GM21529 (cell line): Measurements from ENCODE around the gene LARP6.
"Not testable (repeated sequence)": the region's sequence is repeated elsewhere in the genome, so short reads cannot be mapped to it uniquely, and the experiment has no call there.

ENCODE experiments used
- ATAC-seq: cut with Tn5 transposase; IDR thresholded peaks from one replicate; pipeline ENCODE4 v1.9.1; 2021; ENCODE audit not compliant: unreplicated experiment

LARP6 gene

DNA sequence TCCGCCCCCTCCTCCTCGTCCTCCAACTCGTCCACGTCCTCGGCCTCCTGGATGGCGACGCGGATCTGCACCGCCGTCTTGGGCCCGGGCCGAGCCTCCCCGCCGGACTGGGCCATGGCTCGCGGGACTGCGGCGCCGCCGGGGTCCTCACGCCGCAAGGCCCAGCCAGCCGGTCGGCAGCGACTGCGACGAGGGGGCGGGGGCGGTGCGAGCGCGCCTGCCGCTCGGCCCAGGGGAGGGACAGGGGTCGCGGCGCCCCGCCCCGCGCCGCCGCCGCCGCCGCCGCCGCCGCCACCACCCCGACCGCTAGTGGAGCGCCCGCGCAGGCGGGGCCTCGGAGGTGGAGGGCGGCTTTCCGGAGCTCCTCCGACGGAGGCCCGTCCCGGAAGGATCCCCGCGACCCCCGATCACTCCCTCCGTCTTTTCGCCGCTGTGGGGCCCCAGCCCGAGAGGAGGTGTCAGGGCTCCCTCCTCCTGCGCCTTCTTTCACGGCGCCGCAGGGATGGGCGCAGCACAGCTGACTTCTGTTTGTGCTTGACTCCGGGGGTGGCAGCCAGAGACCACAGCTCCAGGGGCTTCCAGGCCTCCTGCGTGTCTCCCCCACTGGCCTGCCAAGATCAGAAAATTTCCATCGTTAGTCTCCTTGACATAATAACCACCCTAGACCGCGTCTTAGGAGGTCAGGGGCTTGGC is at the start of gene LARP6:
LARP6 (minus strand) TSS at position 185 of the 693 bp plus-strand sequence; CDS start at position 116, 69 bp downstream.
- no peak for ATAC-seq

DNA sequence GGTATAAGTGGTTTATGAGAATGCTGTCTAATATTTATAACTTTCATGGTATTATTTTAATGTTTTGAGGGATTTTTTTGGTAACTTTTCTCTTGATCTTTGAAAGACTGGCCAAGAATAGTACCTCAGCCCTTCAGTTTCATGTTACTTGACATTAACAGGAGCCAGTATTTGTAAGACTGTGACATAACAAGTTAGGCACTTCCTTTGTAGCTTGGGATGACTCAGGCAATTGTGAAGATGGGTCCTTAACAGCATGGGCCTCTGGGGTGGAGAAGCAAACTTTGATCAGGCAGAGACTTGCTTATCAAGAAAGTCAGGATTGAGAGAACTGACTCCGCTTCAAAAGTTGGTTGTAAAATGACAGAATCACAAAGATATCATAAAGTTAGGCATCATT is 48.1 kb upstream of the LARP6 start:
- ATAC-seq: no peak

DNA sequence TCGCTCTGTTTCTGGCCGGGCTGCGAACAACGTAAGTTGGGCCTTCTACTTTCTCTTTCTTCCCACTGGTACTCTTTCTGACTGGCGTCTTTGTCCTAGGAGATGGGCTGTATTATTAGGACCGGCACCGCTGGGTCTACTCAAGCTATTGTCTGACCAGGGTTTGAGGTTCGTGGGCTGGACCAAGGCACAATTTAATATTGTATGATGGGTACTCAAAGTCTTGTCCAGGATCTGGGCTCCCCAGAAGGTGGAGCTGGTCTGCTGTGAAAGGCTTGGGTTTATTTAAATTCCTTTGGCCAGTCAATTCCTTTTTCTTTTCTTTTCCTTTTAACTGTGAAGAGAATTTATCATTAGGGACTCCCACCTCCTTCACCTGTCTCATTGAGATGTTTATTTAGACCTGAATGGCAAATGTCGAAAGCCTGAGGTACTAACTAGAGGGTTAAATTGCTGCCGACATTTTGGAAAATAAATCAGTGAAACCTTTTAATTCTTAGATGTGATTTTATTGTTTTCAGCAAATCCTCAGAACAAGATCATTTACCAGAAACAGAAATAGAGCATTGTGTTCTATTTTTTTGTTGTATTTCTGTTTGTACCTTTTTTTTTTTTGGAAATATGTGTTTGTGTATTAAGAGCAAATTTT is 39.1 kb upstream of the LARP6 start:
- ATAC-seq: peak; percentile 19

DNA sequence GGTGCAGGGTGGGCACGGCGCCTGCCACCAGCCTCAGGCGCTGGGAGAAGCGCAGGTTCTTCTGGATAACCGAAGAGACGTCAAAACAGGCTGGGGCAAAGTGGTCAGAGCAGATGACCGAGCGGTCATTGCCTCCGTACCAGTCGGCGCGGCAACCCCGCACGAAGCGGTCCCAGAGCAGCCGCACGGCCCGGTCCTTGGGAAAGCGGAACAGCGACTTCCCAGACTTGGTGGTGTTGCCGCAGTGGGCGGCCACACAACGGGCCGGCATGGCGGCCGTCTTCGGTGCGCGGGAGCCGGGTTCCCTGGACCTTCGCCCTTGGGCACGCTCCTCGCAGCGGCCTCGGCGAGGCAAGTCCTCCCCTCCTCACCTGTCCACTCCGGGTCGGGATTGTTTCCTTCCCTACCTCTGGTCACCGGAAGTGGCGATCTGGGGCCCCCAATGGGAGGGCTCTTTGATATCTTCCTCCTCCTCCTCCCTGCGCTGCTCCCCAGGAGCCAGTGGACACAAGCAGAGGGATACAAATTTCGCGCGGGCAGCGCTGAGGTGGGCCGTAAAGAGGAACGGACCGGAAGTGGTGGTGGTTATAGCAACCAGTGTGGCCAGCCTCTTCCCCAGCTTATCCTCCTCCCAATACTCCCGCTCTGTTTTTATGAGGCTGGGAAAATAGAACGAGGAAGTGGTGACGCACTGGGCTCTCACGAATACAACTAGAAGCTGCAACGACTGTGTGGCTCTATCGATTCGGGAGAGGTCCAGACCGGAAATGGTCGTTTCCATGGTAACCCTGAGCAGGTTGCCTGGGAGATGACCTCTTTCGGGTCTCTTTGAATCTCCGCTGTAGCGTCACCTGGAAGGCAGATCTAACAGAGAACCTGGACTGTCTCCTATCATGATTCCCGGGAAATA is 38.3 kb upstream of the LARP6 start, which contains the start of the genes LRRC49 and THAP10:
LRRC49 (plus strand) TSS at position 825 of the 910 bp plus-strand sequence; CDS start at position 894, 69 bp downstream.
THAP10 (minus strand) TSS at position 432 of the 910 bp plus-strand sequence; CDS start at position 271, 161 bp downstream.
- ATAC-seq: peak; percentile 74

DNA sequence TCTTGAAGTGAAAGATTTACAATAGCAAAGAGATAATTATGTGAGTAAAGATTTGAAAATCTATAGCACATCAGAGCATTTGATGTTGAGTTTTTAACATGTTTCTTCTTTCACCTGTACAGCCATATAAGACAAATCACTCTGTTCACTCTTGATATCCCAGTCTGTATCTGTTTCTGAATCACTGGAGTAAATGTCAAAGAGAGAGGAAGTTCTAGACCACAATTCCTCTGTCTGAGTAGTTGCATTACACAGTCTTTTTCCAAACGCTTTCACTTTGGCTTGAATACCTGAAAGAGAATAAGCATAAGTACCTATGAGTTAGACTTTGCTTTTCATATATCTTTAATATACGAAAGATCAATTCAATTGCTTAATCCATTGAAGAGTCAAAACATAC is 28.4 kb upstream of the LARP6 start:
- no peak for ATAC-seq

DNA sequence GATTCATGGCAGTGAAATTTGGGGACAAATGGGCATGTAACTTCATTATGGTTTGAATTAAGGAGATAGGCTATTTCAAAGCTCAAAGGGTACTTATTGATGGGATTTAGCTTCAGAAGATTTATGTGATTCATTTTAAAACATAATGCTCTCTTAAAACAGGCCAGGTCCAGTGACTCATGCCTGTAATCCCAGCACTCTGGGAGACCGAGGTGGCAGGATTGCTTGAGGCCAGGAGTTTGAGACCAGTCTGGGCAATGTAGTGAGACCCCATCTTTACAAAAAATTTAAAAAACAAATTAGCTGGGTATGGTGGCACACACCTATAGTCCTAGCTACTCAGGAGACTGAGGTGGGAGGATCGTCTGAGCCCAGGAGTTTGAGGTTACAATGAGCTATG is 26.8 kb upstream of the LARP6 start:
- no peak for ATAC-seq

DNA sequence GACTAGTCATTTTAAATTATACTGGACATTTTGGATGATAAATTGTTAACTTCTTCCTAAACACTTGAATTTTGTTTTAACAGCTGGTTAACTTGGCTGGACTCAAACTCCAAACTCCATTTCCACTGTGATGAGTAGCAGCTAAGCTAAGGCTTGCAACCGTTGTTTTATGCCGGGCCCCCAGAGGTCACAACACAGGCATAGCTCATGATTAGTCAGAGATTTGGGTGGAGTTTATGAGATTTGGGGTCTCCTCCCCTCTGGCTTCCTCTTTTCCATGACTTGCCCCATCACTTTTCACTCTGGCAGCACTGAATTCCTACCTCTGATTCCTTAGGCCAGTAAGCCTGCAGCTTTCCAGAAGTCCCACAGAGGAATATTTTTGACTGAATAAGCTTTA is 25.4 kb upstream of the LARP6 start:
- no peak for ATAC-seq

DNA sequence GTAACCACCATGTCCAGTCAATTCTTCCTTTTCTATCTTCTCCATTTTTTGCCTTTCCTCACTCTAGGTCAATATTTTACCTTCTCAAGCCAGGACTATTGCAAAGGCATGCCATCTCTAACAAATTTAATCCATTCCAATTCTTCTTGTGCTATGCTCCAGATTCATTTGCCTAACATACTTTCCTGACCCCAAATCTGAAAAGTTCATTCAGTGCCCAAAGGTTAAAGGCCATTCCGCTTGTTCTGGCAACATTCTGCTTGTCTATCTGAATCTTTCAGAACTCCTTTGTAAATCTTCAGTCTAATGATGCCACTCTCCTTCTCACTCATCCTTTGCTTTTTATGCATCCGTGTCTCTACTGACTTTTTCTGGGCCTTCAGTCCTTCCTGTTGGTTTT is 22.7 kb upstream of the LARP6 start:
- no peak for ATAC-seq

DNA sequence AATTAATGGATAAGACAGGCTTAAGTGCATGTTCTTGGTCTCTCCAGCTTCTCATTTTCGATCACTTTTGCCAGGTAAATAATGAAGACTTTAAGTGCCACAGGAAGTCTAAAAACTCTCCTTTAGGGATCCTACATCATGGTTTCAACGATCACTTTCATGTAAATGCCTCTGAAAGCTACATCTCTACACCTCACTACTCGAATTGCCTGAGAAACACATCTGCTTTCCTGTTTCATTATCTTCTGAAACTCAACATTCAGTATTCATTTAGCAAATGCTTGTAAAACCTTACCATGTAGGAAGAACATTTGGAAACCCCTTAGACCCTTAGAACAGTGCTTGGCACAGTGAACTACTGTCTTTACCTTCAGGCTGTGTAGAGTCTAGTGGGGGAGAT is 22.1 kb upstream of the LARP6 start:
- ATAC-seq: no peak

DNA sequence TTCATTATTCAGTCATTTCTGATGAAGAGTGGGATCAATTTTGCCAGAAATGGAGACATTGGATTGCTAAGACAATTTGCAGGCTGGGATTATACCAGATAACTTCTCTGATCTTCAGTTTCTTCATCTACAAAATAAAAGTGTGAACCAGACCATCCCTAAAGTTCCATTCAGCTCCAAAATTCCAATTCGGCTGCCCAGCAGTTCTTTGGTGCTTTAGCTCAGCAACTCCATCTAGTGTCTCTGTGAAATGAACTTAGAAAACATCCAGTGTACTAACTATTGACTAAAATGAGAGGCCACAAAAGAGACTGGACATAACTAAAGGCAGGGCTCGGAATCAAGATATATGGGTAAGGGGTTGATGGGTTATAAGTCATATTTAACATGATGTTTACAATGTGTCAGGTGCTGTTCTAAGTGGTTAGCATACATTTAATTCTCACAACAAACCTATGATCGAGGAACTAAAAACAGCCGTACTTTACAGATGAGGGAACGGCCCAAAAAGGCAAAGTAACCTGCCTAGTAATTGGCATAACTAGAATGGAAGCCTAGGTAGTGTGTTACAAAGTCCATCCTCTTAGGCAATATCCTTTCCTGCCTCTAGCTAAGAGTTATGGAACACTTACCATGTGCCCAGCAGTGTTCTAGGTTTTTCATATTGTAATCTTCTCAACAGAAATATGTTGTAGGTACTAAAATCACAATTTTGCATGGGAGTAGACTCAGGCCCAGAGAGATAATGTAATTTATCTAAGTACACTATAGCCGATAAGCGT is 21.2 kb upstream of the LARP6 start:
- no peak for ATAC-seq

DNA sequence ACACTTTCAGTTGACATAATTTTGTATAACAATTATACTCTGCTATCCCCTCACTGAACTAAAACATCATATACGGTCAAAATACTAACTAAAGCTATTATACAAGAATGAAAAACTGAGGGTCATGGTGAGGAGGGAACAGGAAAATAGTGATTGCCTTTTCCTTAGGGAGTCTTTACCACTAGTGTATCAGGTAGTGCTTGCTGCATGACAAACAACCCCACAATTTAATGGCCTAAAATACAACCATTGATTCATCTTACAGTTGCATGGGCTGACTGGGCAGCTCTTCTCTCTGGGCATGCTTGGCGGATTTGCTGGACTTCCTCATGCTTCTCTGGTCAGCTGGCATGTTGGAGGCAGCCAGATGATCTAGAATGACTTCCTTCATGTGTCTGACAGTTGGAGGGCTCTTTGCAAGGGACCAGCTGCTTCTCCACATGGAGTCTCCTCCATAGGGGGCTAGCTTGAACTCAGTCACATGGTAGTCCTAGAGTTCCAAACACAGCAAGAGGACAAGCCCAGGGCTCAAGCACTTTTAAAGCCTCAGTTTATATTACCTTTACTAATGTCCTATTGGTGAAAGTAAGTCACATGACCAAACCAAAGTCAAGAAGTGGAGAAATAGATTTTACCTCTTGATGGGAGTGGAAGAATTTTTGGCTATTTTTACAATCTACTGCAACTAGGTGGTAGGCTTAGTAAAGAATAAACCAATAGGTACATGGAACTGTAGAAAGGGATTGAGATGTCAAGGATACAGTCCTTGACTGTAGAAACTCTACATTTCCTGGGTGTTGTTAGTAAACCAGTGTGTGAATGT is 19.5 kb upstream of the LARP6 start:
- ATAC-seq: no peak

DNA sequence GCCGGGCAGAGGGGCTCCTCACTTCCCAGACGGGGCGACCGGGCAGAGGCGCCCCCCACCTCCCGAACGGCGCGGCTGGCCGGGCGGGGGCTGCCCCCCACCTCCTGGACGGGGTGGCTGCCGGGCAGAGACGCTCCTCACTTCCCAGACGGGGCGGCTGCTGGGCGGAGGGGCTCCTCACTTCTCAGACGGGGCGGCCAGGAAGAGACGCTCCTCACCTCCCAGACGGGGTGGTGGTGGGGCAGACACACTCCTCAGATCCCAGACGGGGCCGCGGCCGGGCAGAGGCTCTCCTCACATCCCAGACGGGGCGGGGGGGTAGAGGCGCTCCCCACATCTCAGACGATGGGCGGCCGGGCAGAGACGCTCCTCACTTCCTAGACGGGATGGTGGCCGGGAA is 17.5 kb upstream of the LARP6 start:
- not testable (repeated sequence) for ATAC-seq

DNA sequence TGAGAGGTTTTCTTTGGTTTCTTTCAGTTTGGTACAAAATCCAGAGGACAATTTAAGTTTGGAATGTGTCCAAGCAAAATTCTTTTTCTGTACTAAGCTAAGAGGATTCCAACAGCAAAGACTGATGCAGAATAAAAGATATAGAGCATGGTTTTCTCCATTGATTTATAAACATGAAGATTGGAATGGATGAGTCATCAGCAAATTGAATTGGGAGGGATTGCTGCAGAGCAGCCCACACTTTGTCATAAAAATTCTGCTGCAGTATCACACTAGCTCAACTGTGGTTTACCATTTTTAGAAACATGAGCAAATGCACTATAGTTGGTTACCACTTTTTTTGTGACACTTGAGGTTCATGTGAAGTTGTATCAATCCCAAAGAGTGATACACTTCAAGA is 16.1 kb upstream of the LARP6 start:
- ATAC-seq: no peak

DNA sequence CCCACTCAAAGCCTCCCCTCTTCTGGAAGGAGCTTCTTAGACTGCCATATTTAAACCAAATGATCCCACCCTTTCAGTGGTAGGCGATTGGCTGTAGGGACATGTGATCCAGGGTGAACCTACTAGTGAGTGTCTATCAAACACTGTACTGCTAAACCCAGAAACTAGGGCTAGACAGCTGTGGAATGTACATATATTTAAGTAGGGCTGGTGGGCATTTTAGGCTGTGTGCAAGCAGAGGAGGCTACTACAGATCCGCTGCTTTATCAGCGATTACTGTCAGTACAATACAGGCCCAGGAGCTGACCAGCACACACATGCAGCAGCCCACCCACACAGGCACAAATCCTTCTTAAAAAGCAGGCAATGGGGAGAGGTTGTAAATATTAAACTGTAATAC is 15.4 kb upstream of the LARP6 start:
- ATAC-seq: no peak

DNA sequence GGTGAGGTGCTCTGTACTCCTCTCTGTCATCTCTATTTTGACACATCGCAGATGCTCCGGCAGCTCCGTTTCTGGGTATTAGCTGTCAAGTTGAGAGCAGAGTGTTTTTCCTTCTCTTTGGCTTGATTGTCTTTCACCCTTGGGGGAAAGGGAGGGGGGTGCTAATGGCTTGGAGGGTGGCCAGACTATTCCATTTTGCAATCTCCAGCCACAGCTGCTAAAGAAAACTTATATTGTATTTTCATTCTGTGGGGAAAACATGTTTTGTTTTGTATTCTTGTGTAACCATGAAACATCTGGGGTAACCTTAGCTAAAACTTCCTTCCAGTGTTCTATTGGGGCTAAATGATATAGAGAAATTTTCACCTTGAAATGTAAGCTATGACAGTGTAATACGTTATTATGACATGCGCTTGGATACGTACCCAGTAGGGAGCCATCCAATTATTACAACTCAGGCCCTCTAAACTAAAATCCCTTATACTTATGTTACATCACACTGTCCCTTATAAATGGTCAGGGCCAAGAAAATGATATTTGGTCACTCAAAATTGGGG is 14.0 kb upstream of the LARP6 start:
- ATAC-seq: no peak

DNA sequence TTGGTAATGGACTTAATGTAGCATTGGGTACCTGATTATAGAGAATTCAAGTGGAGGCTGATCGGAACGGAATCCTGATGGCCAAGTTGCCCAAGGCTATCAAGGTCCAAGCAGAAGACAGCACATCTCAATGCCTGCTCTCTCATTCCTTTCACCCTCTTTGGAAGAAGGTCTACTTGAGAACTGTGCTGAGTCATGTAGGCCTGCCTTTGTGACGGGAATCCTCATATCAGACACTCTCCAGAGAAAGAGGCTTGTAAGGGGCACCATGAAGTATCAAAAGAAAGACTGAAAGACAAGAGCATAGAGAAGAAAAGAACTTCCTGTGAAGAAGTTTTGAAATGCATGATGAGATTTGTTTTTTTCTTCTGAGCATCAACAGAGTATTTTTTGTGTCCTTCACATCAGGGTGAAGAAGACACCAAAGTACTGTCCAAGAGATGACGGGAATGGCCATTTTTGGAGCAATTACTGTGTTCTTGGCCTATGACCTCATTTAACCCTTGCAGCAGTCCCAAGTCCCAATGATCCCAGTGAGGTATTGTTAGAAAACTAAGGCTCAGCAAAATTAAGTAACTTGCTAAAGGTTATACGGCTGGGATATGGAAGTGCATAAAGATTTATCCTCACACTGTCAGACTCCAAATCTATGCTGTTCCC is 13.2 kb upstream of the LARP6 start:
- no peak for ATAC-seq

DNA sequence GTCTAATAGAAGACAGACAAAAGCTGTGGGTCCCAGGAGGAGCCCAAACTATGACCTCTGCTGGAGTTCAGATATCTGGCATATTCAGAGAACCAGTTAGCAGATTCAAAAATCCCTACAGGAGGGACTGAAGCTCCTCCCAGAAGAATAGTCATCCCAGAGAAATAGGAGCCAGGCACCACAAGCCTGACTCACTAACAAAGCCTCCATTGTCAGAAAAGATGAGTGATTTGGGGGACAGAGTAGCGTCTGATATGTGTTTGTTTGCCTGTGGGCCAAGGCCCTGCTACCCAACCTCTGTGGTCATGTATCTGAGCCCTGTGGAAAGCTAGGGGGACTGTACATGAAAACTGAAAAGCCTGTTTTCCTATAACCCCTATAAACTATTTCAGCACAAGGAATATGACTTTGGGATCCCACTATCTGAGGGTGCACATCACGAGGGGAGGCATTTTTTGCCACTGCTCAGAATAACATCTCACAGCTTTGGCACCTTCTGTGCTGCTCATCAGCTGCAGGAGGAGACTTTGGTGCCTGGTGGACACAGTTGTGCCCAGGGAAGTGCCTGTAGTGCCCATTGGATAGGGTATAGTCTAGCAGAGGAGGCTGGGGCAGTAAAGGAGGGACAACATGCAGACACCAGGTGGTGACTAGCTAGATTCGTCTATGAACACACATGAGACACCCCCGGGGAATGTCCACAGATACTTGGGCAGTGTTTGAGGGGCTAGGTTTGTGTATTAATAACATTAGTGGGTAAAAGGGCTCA is 9.7 kb upstream of the LARP6 start:
- no peak for ATAC-seq

DNA sequence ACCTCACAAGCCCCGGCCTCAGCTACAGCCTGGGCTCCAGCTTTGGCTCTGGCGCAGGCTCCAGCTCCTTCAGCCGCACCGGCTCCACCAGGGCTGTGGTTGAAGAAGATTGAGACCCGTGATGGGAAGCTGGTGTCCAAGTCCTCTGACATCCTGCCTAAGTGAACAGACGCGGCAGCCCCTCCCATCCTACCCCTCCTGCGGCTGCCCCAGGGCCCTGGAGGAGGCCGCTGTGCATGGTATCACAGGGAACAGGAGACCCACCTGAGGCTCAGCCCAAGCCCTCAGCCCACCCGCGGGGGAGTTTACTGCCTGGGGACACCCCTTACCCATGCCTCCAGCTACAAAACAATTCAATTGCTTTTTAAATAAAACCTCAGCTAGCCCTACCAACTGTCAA is 6.0 kb upstream of the LARP6 start:
- no peak for ATAC-seq
